GM20000 (cell line): ENCODE results near the gene COL2A1.

Experiments used
- DNase-seq: peaks from one replicate; pipeline ENCODE4 v3.0.0; 2012; ENCODE audit warnings: low spot score
- TF ChIP-seq, protein P1 (sequence below): IDR thresholded peaks from 2 replicates; pipeline ENCODE4 v1.5.1; 2012; ENCODE audit warnings: mild to moderate bottlenecking, control low read depth; ENCODE audit errors: extremely low read depth, missing control alignments

The COL2A1 gene

DNA sequence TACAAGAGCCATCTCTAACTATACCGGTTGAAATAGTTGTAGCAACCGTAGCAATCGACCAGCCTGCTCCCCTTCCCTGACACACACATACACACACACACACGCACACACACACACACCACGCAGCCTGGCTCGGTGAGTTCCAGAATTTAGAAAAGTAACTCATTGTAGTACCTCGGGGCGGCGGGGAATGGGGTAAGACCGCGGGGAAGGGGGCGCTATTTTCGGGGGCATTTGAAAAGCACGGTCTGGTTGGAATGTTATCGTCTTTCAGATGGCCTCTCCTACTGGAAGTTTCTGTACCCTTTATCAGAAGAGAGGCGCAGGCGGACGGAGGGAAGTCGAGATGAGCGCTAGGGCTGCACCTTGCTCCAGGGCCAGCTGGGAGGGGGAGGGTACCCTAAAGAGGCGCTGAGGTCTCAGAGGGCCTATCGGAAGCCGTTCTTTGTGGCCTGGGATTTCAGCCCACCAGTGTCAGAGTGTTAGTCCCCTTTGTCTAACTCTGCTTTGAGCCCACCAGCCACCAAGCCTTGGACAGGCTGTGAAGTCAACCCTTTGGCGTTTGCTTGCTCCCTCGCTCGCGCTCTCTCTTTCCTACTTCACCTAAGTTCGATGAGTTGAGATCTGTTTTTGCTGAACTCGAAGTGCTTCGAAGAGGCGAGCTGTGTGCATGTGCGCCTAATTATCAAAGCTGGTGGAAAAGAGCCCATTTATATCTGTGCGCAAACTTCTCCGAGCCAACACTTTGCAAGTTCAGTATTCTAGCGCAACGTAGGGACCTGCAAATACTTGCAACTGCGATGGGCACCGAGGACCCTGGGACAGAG is 837 bp downstream of the COL2A1 start:
- DNase-seq, result peak; percentile 50
- TF ChIP-seq, protein P1, sequence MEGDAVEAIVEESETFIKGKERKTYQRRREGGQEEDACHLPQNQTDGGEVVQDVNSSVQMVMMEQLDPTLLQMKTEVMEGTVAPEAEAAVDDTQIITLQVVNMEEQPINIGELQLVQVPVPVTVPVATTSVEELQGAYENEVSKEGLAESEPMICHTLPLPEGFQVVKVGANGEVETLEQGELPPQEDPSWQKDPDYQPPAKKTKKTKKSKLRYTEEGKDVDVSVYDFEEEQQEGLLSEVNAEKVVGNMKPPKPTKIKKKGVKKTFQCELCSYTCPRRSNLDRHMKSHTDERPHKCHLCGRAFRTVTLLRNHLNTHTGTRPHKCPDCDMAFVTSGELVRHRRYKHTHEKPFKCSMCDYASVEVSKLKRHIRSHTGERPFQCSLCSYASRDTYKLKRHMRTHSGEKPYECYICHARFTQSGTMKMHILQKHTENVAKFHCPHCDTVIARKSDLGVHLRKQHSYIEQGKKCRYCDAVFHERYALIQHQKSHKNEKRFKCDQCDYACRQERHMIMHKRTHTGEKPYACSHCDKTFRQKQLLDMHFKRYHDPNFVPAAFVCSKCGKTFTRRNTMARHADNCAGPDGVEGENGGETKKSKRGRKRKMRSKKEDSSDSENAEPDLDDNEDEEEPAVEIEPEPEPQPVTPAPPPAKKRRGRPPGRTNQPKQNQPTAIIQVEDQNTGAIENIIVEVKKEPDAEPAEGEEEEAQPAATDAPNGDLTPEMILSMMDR, result no peak

DNA sequence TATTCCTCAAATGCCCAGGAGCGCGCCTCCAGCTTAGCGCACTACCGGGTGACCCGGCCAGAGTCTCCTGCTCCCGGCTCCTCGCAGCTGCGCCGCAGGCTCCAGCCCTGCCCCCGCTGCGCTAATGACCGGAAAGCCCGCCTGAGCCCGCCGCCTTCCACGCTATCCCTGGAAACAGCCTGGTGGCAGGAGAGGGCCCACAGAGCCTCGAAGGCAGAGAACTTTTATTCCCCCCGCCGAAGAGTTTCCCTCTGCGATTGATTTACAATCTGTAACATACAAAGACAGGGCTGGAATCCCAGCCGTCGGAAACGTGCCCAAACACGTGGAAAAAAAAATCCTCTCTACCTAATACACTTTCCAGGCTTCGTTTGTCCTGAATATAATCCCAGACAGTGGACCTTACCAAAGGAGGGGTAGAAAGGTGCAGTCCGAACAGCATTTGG is 1.5 kb downstream of the COL2A1 start:
- TF ChIP-seq, protein P1, result no peak
- peak; percentile 29 for DNase-seq

DNA sequence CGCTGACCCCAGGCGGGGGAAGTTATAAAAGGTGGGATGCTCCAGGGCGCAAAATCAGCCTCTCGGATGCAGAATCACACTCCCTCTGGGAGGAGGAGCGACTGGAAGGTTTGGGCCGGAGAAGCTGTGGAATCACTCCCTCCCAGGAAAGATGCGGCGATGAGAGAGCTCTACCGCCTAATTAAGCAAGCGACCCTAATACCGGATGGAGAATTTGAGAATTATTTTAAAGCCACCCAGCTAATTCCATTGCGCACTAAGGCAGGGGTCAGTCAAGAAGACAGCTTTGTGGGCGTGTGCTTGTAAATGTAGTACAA is 1.9 kb downstream of the COL2A1 start:
- TF ChIP-seq, protein P1, result no peak
- peak; percentile 26 for DNase-seq

DNA sequence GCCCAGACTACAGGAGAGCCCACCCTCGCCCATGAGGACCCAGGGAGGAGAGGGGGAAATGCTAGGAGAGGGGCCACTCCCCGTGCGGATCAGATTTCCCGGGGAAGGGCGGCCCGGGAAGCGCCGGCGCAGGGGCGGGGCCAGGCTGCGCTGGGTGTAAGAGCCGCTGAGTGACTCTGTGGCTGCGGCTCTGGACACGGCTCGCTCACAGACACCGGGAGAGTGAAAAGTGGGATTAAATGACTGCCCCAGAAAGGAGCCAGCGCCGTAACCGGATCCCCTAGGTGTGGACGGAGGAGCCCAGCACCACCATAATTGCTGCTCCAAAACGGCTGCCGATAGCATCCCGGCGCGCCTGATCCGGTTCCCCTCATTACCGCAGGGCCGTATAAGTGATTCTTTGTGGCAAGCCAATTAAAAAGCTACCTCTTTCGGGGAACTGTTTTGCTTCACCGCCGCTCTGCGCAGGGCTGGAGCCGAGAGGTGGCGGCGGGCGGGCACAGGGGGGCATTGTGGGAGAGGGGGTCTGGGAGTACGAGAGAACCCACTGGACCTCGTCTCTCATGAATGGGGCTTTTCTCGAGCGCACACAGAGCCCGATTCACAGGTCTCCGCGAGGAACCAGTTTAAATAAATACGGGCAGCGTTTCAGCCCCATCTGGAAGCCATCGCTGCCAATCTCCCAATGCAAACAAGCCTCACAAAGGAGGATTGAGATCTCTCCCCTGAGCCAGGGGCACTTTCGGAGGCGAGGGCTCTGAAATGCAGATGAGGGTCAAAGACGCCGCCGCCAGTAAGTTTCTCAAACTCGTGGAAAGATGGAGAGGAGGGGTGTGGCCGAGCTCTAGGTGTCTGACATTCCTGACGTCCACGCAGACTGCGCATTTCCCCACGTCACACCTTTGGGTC is 2.5 kb downstream of the COL2A1 start:
- TF ChIP-seq, protein P1, result no peak
- peak; percentile 35 for DNase-seq

GRCh38 chr12:48000878-48001504 is 3.3 kb downstream of the COL2A1 start:
- TF ChIP-seq, protein P1, result no peak
- no peak for DNase-seq

- no peak for DNase-seq
- TF ChIP-seq, protein P1, result no peak
Observed at GRCh38 chr12:47999816-48000215, 4.5 kb downstream of the COL2A1 start.
